Calu3 (cell line): Measurements from ENCODE around the gene PRDM12. TPM values are rescaled to one million over a fixed set of nuclear protein-coding genes. Genes with fewer than 3 reads are reported as not detected.

Experiments
- BruUV-seq: library from RNA; stranded (reverse); fragments of 400-500 nt; replicated peaks from 2 replicates; lab custom pipeline; 2021; lab: Mats Ljungman, UMichigan
- CTCF ChIA-PET: fragments of 300-600 bp; sonication (Branson Sonifier 250); formaldehyde crosslinking; loops from one replicate; lab custom pipeline; 2022; ENCODE audit warnings: antibody characterized with exemption; lab: Charles Lee
- DNase-seq: peaks from one replicate; pipeline ENCODE4 v3.0.0; 2022
- H3K27ac Mint-ChIP-seq: one replicate; pipeline ENCODE4 v1.8.0; 2022; ENCODE audit warnings: mixed read lengths; ENCODE audit not compliant: unreplicated experiment
- H3K27me3 Mint-ChIP-seq: one replicate; pipeline ENCODE4 v1.8.0; 2022; ENCODE audit warnings: mixed read lengths; ENCODE audit not compliant: unreplicated experiment
- H3K36me3 Mint-ChIP-seq: one replicate; pipeline ENCODE4 v1.8.0; 2022; ENCODE audit warnings: mild to moderate bottlenecking, moderate library complexity, mixed read lengths; ENCODE audit not compliant: insufficient read depth, unreplicated experiment
- H3K4me1 Mint-ChIP-seq: one replicate; pipeline ENCODE4 v1.8.0; 2022; ENCODE audit warnings: mild to moderate bottlenecking, low read depth, mixed read lengths; ENCODE audit not compliant: unreplicated experiment
- H3K4me3 Mint-ChIP-seq: one replicate; pipeline ENCODE4 v1.8.0; 2022; ENCODE audit warnings: mild to moderate bottlenecking, low read depth, moderate library complexity, mixed read lengths; ENCODE audit not compliant: unreplicated experiment
- H3K9me3 Mint-ChIP-seq: one replicate; pipeline ENCODE4 v1.8.0; 2022; ENCODE audit warnings: low read depth, mixed read lengths; ENCODE audit not compliant: unreplicated experiment
- CTCF ChIP-seq: fragments of 200-600 bp; IDR thresholded peaks from one replicate; pipeline ENCODE4 v1.8.0; 2022; ENCODE audit warnings: antibody characterized with exemption; ENCODE audit not compliant: unreplicated experiment
- intact Hi-C: fragments of 100-400 bp; cut with micrococcal nuclease; formaldehyde crosslinking; loops from one replicate; pipeline ENCODE4 v1.10.0; 2022; ENCODE audit not compliant: unreplicated experiment
- total RNA-seq: library from RNA; stranded (reverse); gene quantifications from 2 replicates; pipeline ENCODE4 v1.2.3, GENCODE V29; 2022

Gene PRDM12
- total RNA-seq, 1 experiment from 2014 or later: not detected

GRCh38 chr9:130672466-130672865 lies 8.1 kb downstream of the PRDM12 start:
- Mint-ChIP-seq H3K27me3 (peaks cover 26% of the 10 kb centered on the region), H3K27ac (no peak overlapping the region), H3K36me3 (no peaks in the 10 kb centered on the region), H3K9me3 (no peaks in the 10 kb centered on the region), H3K4me1 (no peaks in the 10 kb centered on the region), H3K4me3 (no peak overlapping the region)
- CTCF ChIA-PET: no interaction called here
- no peak for TF ChIP-seq CTCF
- DNase-seq: no peak
- BruUV-seq: no TSS peak
- intact Hi-C loops: no loop called here

GRCh38 chr9:130672933-130673615 lies 8.7 kb downstream of the PRDM12 start:
- Mint-ChIP-seq H3K4me3 (no peak overlapping the region), H3K36me3 (no peaks in the 10 kb centered on the region), H3K27ac (no peak overlapping the region), H3K27me3 (peaks cover 23% of the 10 kb centered on the region), H3K9me3 (no peaks in the 10 kb centered on the region), H3K4me1 (no peaks in the 10 kb centered on the region)
- BruUV-seq: no TSS peak
- no peak for TF ChIP-seq CTCF
- CTCF ChIA-PET: no interaction called here
- no peak for DNase-seq
- intact Hi-C loops: no loop called here

- Mint-ChIP-seq H3K9me3 (no peaks in the 10 kb centered on the region), H3K4me1 (no peaks in the 10 kb centered on the region), H3K36me3 (no peaks in the 10 kb centered on the region), H3K27me3 (peaks cover 22% of the 10 kb centered on the region), H3K27ac (no peak overlapping the region), H3K4me3 (no peak overlapping the region)
- no peak for DNase-seq
- CTCF ChIA-PET: no interaction called here
- intact Hi-C loops: no loop called here
- TF ChIP-seq CTCF: no peak
- no TSS peak for BruUV-seq
Measured at GRCh38 chr9:130675396-130675795, 11.0 kb downstream of the PRDM12 start.

- H3K36me3 Mint-ChIP-seq: peaks cover 5% of the 10 kb centered on the region
- no peak overlapping the region for H3K27ac Mint-ChIP-seq
- CTCF ChIA-PET: no interaction called here
- H3K4me3 Mint-ChIP-seq: no peak overlapping the region
- no TSS peak for BruUV-seq
- TF ChIP-seq CTCF: no peak
- H3K4me1 Mint-ChIP-seq: peaks cover 2% of the 10 kb centered on the region
- H3K9me3 Mint-ChIP-seq: no peaks in the 10 kb centered on the region
- DNase-seq: no peak
- intact Hi-C loops: no loop called here
- peaks cover 14% of the 10 kb centered on the region for H3K27me3 Mint-ChIP-seq
Measured at GRCh38 chr9:130677252-130677651, 12.9 kb downstream of the PRDM12 start.
